ENCODE results near the gene PDE3A. TPM values are rescaled to one million over a fixed set of nuclear protein-coding genes. Genes with fewer than 3 reads are reported as not detected.

The PDE3A gene
- total RNA-seq, 4 donors from 2014 or later, result 4.4 to 5.3 (median 4.9) TPM

DNA sequence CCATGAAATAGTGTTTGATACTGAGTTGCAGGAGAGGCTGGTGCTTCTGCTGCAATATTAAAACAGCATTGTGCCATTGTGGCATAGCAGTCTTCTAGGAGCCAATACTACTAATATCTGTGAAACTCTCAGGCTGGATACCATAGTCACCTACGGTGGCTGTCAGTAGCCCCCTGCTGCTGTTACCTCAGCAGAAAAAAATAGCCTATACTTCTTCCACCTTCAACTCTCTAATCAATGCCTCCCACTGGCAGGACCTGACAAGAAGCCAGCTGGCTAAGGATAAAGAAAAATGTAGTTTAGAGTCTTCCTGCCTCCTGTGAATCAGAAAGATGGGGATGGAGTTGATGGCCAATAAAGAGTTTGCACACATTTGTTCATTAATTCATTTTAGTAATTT, 91.6 kb downstream of the PDE3A start:
- intact Hi-C loops (cut with DNase I; ENCODE audit: low total_unique reads), result loop anchor here (10.0 kb wide), 1 partner anchor 185 kb away; no protein-coding TSS in a partner anchor
- TF ChIP-seq POLR2A (IDR thresholded peaks at IDR 0.05), result no peak
- TF ChIP-seq, protein P1, sequence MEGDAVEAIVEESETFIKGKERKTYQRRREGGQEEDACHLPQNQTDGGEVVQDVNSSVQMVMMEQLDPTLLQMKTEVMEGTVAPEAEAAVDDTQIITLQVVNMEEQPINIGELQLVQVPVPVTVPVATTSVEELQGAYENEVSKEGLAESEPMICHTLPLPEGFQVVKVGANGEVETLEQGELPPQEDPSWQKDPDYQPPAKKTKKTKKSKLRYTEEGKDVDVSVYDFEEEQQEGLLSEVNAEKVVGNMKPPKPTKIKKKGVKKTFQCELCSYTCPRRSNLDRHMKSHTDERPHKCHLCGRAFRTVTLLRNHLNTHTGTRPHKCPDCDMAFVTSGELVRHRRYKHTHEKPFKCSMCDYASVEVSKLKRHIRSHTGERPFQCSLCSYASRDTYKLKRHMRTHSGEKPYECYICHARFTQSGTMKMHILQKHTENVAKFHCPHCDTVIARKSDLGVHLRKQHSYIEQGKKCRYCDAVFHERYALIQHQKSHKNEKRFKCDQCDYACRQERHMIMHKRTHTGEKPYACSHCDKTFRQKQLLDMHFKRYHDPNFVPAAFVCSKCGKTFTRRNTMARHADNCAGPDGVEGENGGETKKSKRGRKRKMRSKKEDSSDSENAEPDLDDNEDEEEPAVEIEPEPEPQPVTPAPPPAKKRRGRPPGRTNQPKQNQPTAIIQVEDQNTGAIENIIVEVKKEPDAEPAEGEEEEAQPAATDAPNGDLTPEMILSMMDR (IDR thresholded peaks at IDR 0.05 in 4 of 5, conservative IDR thresholded peaks at IDR 0.05 in 1 of 5), result no peak
- DNase-seq, result no peak
- in situ Hi-C loops (cut with MboI; ENCODE audit: low sequenced_read_pairs in 4 of 4), result no loop called here
- no peaks in the 10 kb centered on the region for H3K36me3 ChIP-seq
- no peak overlapping the region for H3K4me3 ChIP-seq
- no peak for ATAC-seq
- no peaks in the 10 kb centered on the region for H3K27me3 ChIP-seq
- H3K4me1 ChIP-seq, result no peaks in the 10 kb centered on the region
- H3K27ac ChIP-seq, result no peak overlapping the region
- H3K9me3 ChIP-seq, result no peaks in the 10 kb centered on the region

DNA sequence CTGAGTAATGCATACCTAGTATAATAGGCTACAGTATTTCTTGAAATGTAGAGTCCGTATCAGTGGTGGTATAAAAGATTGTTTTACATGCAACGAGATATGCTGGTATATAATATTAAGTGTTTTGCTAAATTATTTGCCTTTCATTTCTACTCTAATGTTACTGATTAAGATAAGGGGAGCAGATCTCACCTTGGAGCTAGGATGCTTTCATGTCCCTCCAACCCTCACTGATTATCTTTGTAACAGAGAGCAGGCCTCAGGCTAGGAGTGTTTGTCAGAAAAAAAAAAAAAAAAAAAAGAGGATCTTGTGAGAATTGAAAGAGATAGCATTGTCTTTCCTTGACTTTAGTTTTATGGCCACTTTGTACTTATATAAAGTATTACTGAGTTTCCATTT, 92.6 kb downstream of the PDE3A start:
- TF ChIP-seq, protein P1 (IDR thresholded peaks at IDR 0.05 in 4 of 5, conservative IDR thresholded peaks at IDR 0.05 in 1 of 5), result no peak
- no peak for TF ChIP-seq POLR2A (IDR thresholded peaks at IDR 0.05)
- ATAC-seq, result no peak
- intact Hi-C loops (cut with DNase I; ENCODE audit: low total_unique reads) (loop anchor here (10.0 kb wide), 1 partner anchor 186 kb away; no protein-coding TSS in a partner anchor), in situ Hi-C loops (cut with MboI; ENCODE audit: low sequenced_read_pairs in 4 of 4) (no loop called here)
- H3K36me3 ChIP-seq, result no peaks in the 10 kb centered on the region
- peaks cover 6% of the 10 kb centered on the region in 2 donors for H3K4me1 ChIP-seq
- H3K9me3 ChIP-seq, result no peaks in the 10 kb centered on the region
- no peak overlapping the region for H3K4me3 ChIP-seq
- no peak overlapping the region for H3K27ac ChIP-seq
- H3K27me3 ChIP-seq, result no peaks in the 10 kb centered on the region
- DNase-seq, result no peak

DNA sequence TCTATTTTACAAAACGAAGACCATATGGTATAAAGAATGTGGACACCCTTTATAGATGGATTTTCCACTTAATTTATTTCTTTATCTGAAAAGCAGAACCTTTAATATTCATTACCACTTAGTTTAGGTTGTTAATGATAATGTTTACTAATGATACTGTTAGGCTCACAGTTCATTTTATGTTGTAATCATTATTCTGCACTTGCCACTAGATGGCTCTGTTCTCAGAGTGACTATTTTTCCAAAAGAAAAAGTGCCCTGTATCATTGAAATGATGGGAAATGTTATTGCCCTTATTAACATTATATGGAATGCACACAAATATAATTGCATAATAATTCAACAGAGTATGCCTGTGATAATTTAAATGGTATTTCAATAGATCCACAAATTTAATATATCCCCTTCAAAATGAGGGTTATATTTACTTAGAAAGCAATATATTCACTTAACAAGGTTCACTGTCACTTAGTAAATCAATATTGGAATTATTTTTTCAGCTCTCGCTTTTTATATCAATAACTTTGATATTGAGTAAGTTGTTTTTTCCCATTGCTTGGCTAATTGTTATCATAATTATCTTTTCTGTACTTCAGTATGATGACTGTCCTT, 95.7 kb downstream of the PDE3A start:
- TF ChIP-seq, protein P1 (IDR thresholded peaks at IDR 0.05 in 4 of 5, conservative IDR thresholded peaks at IDR 0.05 in 1 of 5), result peak in 4 of 5 experiments; percentile 32 to 56 (median 44)
- no peak for TF ChIP-seq POLR2A (IDR thresholded peaks at IDR 0.05)
- intact Hi-C loops (cut with DNase I; ENCODE audit: low total_unique reads) (loop anchor here (10.0 kb wide), 1 partner anchor 189 kb away; no protein-coding TSS in a partner anchor), in situ Hi-C loops (cut with MboI; ENCODE audit: low sequenced_read_pairs in 4 of 4) (no loop called here)
- Histone ChIP-seq H3K4me3 (no peak overlapping the region), H3K9me3 (no peaks in the 10 kb centered on the region), H3K36me3 (no peaks in the 10 kb centered on the region), H3K27me3 (no peaks in the 10 kb centered on the region), H3K4me1 (peaks cover 6 to 10% of the 10 kb centered on the region in 2 donors), H3K27ac (peak overlapping the region in 1 of 4 donors; percentile 7)
- ATAC-seq (no peak), DNase-seq (no peak)

- TF ChIP-seq POLR2A (IDR thresholded peaks at IDR 0.05), result no peak
- TF ChIP-seq, protein P1 (IDR thresholded peaks at IDR 0.05 in 4 of 5, conservative IDR thresholded peaks at IDR 0.05 in 1 of 5), result no peak
- peaks cover 6 to 10% of the 10 kb centered on the region in 2 donors for H3K4me1 ChIP-seq
- in situ Hi-C loops (cut with MboI; ENCODE audit: low sequenced_read_pairs in 4 of 4), result no loop called here
- no peak overlapping the region for H3K4me3 ChIP-seq
- H3K36me3 ChIP-seq, result no peaks in the 10 kb centered on the region
- no peak for ATAC-seq
- DNase-seq, result no peak
- H3K27me3 ChIP-seq, result no peaks in the 10 kb centered on the region
- intact Hi-C loops (cut with DNase I; ENCODE audit: low total_unique reads), result loop anchor here (5.0 to 10.0 kb wide), 2 partner anchors 133 to 194 kb away; no protein-coding TSS in a partner anchor
- no peaks in the 10 kb centered on the region for H3K9me3 ChIP-seq
- no peak overlapping the region for H3K27ac ChIP-seq
These were observed 101.0 kb downstream of the PDE3A start for GRCh38 chr12:20469300-20469699.

All from gastrocnemius medialis (tissue), 4 donors.